ENCODE results near the gene TNRC6C. TPM values are rescaled to one million over a fixed set of nuclear protein-coding genes. Genes with fewer than 3 reads are reported as not detected.
A peak's percentile ranks its signal among the peaks of the same experiment; 100 is the strongest.

TNRC6C gene
- total RNA-seq, 2 experiments from 2014 or later, result 50.7 to 57.3 TPM

DNA sequence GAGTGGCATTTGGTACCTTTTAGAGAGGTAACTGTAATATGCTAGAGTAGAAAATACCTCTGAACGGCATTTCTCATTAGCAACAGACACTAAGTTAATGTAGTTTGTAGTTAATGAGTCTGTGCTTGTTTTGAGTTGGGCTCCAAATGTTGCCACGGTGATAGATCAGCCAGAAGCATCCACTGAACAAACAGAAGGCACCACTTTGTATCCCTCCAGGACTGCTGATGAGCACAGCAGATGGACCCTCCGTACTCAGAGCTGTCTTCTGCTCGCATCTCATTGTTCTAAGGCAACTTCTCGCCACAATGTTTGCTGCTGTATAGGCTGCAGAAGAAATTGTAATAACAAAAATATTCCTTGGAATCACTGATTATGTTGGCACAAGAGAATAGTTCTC is 56.1 kb downstream of the TNRC6C start:
- Mint-ChIP-seq H3K9me3 (no peaks in the 10 kb centered on the region), H3K4me3 (no peak overlapping the region), H3K27me3 (no peaks in the 10 kb centered on the region), H3K27ac (no peak overlapping the region), H3K36me3 (ENCODE audit: low read depth) (peaks cover 42% of the 10 kb centered on the region), H3K4me1 (ENCODE audit: low read depth) (peaks cover 50% of the 10 kb centered on the region)
- intact Hi-C loops (cut with DNase I, micrococcal nuclease), result loop anchor here (1.0 to 10.0 kb wide), 7 partner anchors 57 to 690 kb away; partner anchors contain the start of gene TNRC6C (in 1 of the 2)
- peaks cover 25% of the 10 kb centered on the region for H3K36me3 ChIP-seq (ENCODE audit: insufficient read depth, low read length)
- ATAC-seq (ENCODE audit: poor library complexity), result no peak
- CTCF ChIA-PET, result interaction anchor here (1.3 to 2.4 kb wide), 6 partner anchors 10 to 472 kb away, joined by 3 to 13 read pairs (median 8); no protein-coding TSS in a partner anchor
- DNase-seq, result no peak
- peaks cover 8% of the 10 kb centered on the region for H3K4me1 ChIP-seq (ENCODE audit: insufficient read depth, low read length)
- H3K9me3 ChIP-seq (ENCODE audit: control insufficient read depth in 1 of 2, insufficient read depth in 1 of 2, low read length in 2 of 2), result no peaks in the 10 kb centered on the region
- H3K4me3 ChIP-seq (ENCODE audit: low read length), result no peak overlapping the region
- POLR2A ChIA-PET, result interaction anchor here (0.9 to 5.8 kb wide), 5 partner anchors 14 to 370 kb away, joined by 3 to 56 read pairs (median 4); partner anchors contain the start of gene TNRC6C
- TF ChIP-seq, protein P1, sequence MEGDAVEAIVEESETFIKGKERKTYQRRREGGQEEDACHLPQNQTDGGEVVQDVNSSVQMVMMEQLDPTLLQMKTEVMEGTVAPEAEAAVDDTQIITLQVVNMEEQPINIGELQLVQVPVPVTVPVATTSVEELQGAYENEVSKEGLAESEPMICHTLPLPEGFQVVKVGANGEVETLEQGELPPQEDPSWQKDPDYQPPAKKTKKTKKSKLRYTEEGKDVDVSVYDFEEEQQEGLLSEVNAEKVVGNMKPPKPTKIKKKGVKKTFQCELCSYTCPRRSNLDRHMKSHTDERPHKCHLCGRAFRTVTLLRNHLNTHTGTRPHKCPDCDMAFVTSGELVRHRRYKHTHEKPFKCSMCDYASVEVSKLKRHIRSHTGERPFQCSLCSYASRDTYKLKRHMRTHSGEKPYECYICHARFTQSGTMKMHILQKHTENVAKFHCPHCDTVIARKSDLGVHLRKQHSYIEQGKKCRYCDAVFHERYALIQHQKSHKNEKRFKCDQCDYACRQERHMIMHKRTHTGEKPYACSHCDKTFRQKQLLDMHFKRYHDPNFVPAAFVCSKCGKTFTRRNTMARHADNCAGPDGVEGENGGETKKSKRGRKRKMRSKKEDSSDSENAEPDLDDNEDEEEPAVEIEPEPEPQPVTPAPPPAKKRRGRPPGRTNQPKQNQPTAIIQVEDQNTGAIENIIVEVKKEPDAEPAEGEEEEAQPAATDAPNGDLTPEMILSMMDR (IDR thresholded peaks at IDR 0.05), result no peak
- no peak overlapping the region for H3K27ac ChIP-seq (ENCODE audit: low read depth in 1 of 2, low read length in 2 of 2)
- no peaks in the 10 kb centered on the region for H3K27me3 ChIP-seq (ENCODE audit: control insufficient read depth in 1 of 2, insufficient read depth in 2 of 2, low read length in 2 of 2)

DNA sequence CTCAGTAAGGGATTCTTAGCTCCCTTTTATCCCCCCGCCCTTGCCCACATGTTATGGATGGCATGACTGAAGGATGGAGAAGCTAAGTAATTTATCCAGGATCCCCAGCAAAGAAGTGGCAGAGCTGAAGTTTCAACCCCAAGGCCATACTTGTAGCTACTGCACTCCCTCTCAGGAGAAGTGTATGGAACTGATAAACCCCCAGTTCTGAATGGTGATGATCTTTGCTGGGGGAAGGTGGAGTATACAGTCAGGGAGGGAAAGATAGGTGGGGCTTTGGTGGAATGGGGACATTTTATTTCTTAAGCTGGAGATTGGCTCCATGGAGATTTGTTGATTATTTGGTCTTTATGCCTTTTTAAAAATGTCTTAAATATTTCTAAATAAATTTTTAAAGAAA is 58.3 kb downstream of the TNRC6C start:
- ChIA-PET CTCF (interaction anchor here (0.6 to 0.7 kb wide), 3 partner anchors 9 to 372 kb away, joined by 3 read pairs; no protein-coding TSS in a partner anchor), POLR2A (interaction anchor here (0.8 to 5.8 kb wide), 2 partner anchors 10 to 59 kb away, joined by 3 to 56 read pairs; partner anchors contain the start of gene TNRC6C)
- Histone ChIP-seq H3K4me3 (ENCODE audit: low read length) (no peak overlapping the region), H3K9me3 (ENCODE audit: control insufficient read depth in 1 of 2, insufficient read depth in 1 of 2, low read length in 2 of 2) (no peaks in the 10 kb centered on the region), H3K4me1 (ENCODE audit: insufficient read depth, low read length) (peaks cover 18% of the 10 kb centered on the region), H3K27me3 (ENCODE audit: control insufficient read depth in 1 of 2, insufficient read depth in 2 of 2, low read length in 2 of 2) (no peaks in the 10 kb centered on the region), H3K36me3 (ENCODE audit: insufficient read depth, low read length) (peaks cover 24% of the 10 kb centered on the region), H3K27ac (ENCODE audit: low read depth in 1 of 2, low read length in 2 of 2) (no peak overlapping the region)
- TF ChIP-seq, protein P1 (IDR thresholded peaks at IDR 0.05), result no peak
- Mint-ChIP-seq H3K27me3 (no peaks in the 10 kb centered on the region), H3K27ac (no peak overlapping the region), H3K4me3 (no peak overlapping the region), H3K9me3 (no peaks in the 10 kb centered on the region), H3K36me3 (ENCODE audit: low read depth) (peaks cover 31% of the 10 kb centered on the region), H3K4me1 (ENCODE audit: low read depth) (peaks cover 46% of the 10 kb centered on the region)
- DNase-seq (no peak), ATAC-seq (ENCODE audit: poor library complexity) (no peak)
- intact Hi-C loops (cut with DNase I, micrococcal nuclease), result loop anchor here (10.0 kb wide), 3 partner anchors 132 to 692 kb away; no protein-coding TSS in a partner anchor

DNA sequence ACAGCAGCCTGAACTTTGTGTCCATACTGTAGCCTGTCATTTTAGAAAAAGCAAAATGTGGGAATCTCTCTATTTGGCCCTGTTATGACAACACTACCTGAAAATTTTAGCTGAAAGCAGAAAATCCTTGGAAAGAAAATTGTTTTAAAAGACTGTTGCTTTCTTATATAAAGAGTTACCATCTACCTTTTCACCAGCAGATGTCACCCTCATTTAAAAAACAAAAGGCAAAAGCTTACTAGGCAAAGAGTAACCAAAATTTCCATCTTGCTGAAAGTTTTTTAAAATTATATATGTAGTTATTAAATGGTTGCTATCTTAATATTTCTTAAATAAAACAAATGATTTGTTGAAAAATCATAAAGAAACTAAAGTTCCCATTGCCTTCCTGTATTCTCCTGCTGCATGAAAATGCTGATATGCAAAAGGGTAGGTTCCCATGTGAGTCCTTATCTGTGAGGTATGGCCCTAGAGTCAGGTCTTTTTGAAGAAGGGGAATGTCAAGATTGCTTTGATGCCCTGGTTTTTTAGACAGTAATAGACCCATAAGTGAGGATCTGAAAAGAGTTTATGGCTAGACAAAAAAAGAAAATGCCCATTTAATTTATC is 61.0 kb downstream of the TNRC6C start:
- intact Hi-C loops (cut with DNase I, micrococcal nuclease), result loop anchor here (1.0 to 10.0 kb wide), 4 partner anchors 135 to 695 kb away; no protein-coding TSS in a partner anchor
- Histone ChIP-seq H3K27ac (ENCODE audit: low read depth in 1 of 2, low read length in 2 of 2) (no peak overlapping the region), H3K36me3 (ENCODE audit: insufficient read depth, low read length) (peaks cover 17% of the 10 kb centered on the region), H3K4me1 (ENCODE audit: insufficient read depth, low read length) (peaks cover 15% of the 10 kb centered on the region), H3K9me3 (ENCODE audit: control insufficient read depth in 1 of 2, insufficient read depth in 1 of 2, low read length in 2 of 2) (no peaks in the 10 kb centered on the region), H3K4me3 (ENCODE audit: low read length) (no peak overlapping the region), H3K27me3 (ENCODE audit: control insufficient read depth in 1 of 2, insufficient read depth in 2 of 2, low read length in 2 of 2) (no peaks in the 10 kb centered on the region)
- peak in 3 of 14 experiments; percentile 51 to 57 (median 55) for DNase-seq
- Mint-ChIP-seq H3K4me3 (no peak overlapping the region), H3K9me3 (no peaks in the 10 kb centered on the region), H3K27ac (no peak overlapping the region), H3K27me3 (no peaks in the 10 kb centered on the region), H3K4me1 (ENCODE audit: low read depth) (peaks cover 25% of the 10 kb centered on the region), H3K36me3 (ENCODE audit: low read depth) (peaks cover 23% of the 10 kb centered on the region)
- ATAC-seq (ENCODE audit: poor library complexity), result no peak
- CTCF ChIA-PET, result interaction anchor here (0.7 to 2.2 kb wide), 13 partner anchors 9 to 477 kb away, joined by 3 to 7 read pairs (median 4); partner anchors contain the start of gene TNRC6C
- TF ChIP-seq, protein P1 (IDR thresholded peaks at IDR 0.05), result peak; percentile 72
- POLR2A ChIA-PET, result interaction anchor here (0.5 to 3.0 kb wide), 6 partner anchors 10 to 752 kb away, joined by 3 to 21 read pairs (median 4); partner anchors contain the start of gene TNRC6C

All from CD4-positive, alpha-beta T cell (primary cell).